Left renal pelvis (tissue), 4 donors: Measurements from ENCODE around the gene TRAPPC2L. TPM values are rescaled to one million over a fixed set of nuclear protein-coding genes. Genes with fewer than 3 reads are reported as not detected.
"Not testable (repeated sequence)": the region's sequence is repeated elsewhere in the genome, so short reads cannot be mapped to it uniquely, and the experiment has no call there.

Source experiments
- DNase-seq, 4 donors: peaks; one replicate each; pipeline ENCODE4 v3.0.0-alpha.2; 2013; ENCODE audit warnings: low read depth in 4 of 4, low spot score in 3 of 4
- polyA plus RNA-seq, 4 donors: library from polyadenylated mRNA; unstranded; fragments of 120-200 nt; gene quantifications; one replicate each; pipeline ENCODE4 v1.2.1, GENCODE V29; 2013; ENCODE audit not compliant: insufficient read length in 4 of 4

The TRAPPC2L gene
- polyA plus RNA-seq, 4 donors, result 57.9 to 91.5 (median 77.5) TPM

DNA sequence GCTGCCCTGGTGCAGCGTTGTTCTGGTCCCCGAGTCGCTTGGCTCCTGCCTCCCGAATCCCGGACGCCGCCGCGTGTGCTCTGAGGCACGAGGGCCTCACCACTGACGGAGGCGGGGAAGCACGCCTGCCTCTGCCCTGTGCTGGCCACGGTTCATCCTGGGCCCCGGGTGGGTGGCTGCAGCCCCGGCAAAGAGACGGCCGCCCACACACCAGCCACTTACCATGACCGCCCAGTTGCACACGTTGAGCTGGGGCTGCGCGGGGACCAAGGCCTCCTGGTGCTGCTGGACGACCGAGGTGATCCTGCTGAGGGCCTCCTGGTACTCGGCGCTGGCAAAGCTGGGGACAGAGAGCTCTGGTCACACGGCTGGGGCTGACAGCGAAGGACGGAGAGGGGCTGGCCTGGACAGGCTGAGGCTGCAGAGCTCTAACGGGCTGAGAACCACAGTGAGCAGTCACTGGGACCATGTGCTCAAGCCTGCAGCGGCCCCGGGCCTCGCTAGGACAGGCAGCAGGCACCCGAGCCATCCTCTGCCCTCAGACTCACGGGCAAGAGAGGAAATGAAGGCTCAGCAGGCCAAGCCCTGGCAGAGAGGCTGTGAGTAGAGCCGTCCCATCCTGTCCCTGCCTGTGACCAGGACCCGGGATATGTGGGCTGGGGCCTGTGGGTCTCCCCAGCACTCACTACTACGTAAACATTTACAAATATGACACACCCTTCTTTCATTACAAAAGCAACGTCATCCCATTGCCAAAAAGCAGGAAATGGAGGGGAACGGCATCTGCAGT lies 38.9 kb upstream of the TRAPPC2L start:
- DNase-seq, result no peak

DNA sequence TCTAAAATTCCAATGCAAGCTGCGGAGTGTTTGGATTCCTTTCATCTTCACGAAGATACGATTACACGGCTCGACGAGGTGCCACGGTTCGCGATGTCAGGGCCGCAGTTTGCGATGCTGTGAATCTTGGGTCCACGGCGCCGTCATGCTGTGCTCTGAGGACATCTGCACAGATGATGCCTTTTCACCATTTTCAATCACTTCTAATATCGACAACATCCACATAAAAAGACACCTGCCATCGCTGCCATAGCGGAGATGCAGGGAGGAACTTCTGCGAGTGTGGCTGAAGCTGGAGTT lies 38.4 kb upstream of the TRAPPC2L start:
- no peak for DNase-seq

DNA sequence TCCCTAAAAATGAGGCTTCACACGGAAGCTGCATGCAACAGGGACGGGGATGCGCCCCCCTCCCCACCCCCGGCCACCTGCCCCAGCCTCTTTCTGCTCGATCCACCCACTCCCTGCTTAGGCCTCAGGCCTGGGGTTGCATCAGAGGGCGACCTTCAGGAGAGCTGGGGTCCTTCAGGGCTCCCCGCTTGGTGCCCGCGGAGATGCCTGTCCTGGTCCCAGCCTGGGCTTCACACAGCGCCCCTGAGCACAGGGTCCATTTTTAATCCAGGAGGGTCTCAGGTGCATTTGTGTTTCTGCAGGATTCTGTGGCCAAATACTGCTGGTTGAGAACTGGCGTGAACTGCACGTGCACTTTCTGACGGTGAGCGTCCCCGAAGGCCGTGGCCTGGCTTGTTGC lies 37.8 kb upstream of the TRAPPC2L start:
- DNase-seq, result no peak

DNA sequence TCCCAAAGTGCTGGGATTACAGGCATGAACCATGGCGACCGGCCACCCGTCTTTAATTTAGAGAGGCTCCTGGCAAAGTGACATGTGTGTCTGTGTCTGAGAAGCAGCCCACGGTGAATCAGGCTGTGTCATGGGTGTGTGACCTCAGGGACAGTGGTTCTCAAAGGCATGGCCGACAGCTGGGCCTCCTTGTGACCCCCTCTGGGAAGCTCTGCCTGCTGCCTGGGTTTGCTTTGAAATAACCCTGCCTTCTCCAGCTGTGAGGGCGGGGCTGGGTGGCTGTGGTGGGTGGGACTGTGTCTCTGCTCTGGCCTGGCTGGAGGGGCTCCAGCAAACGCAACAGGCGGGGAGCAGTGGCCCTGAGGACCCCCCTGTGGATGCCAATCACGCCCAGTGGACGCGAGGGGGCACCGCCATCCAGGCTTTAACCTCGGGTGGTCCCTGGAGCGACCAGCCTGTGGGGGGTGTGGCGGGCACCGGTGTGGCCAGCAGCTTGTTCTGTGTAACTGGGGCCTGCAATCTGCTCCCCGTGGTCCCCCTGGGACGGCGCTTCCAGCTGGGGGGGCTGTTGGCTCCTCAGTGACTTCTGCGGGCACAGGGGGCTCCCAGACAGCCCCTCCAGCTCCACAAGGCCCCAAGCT lies 36.4 kb upstream of the TRAPPC2L start:
- DNase-seq, result no peak

DNA sequence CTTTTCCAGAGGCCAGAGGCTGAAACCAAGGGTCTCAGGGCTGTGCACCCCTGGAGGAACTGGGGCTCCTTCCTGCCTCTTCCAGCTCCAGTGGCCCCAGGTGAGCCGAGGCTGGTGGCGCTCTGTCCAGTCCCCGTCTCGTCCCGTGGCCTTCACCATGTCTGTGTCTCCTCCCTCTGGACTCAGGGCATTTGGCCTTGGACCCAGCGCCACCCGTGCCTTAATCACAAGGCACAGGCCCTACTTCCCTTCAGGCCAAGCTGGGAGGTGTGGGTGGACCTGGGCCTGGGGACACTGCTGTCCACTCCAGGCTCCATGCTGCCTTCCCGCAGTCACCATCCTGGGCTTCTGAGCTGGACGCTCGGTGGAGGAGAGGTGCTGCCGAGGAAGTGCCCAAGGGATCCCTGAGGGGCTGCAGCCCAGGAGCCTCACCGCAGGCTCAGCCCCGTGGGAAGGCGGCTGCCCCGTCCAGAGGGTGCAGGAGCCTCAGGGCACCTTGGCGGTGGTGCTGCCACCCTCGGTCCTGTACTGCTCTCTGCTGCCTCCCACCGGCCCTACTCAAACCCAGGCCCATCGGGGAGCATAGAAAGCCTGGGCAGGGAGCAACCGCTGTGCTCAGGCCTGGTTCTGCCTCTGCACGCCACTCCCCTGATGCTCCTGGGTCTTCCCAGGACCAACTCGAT lies 35.6 kb upstream of the TRAPPC2L start:
- DNase-seq, result no peak

DNA sequence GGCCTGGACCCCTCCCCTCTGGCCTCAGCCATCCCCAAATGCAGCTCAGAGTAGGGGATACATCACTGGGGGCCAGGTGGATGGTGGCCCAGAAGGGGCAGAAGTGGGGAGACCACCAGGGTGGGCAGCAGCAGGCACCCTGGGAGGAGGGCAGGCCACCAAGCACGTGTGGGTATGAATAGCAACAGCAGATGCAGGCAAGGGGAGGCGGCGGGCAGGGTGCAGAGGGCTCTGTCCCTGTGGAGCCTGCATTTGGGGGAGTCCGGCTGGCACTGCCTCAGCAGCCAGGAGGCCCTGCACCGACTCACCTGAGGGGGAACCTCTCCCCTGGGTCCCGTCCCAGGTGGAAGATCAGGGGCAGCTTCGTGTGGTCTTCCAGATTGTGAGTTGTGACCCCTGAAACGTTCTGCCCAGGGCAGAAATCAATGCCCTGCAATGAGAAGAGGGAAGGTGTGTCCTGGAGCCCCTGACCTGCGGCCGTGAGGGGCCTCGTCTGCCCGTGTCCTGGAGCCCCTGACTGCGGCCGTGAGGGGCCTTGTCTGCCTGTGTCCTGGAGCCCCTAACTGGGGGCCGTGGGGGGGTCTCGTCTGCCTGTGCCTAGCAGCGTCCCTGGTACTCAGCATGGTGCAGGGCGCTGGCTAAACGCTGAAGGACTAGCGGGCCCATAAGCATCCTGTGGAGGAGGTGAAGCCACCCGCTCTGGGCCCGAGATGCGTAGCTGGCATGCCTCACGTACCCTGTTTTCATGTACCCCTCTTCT lies 34.5 kb upstream of the TRAPPC2L start:
- no peak for DNase-seq

DNA sequence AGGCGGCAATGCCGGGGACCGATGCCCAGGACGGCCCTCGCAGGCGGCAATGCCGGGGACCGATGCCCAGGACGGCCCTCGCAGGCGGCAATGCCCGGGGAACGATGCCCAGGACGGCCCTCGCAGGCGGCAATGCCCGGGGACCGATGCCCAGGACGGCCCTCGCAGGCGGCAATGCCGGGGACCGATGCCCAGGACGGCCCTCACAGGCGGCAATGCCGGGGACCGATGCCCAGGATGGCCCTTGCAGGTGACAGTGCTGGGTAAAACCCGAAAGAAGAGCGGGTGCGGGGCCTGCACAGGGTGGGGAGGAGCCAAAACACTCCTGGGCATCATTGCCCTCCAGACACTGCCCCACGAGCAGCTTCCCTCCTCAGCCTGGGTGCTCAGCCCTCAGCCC lies 33.3 kb upstream of the TRAPPC2L start:
- not testable (repeated sequence) for DNase-seq

DNA sequence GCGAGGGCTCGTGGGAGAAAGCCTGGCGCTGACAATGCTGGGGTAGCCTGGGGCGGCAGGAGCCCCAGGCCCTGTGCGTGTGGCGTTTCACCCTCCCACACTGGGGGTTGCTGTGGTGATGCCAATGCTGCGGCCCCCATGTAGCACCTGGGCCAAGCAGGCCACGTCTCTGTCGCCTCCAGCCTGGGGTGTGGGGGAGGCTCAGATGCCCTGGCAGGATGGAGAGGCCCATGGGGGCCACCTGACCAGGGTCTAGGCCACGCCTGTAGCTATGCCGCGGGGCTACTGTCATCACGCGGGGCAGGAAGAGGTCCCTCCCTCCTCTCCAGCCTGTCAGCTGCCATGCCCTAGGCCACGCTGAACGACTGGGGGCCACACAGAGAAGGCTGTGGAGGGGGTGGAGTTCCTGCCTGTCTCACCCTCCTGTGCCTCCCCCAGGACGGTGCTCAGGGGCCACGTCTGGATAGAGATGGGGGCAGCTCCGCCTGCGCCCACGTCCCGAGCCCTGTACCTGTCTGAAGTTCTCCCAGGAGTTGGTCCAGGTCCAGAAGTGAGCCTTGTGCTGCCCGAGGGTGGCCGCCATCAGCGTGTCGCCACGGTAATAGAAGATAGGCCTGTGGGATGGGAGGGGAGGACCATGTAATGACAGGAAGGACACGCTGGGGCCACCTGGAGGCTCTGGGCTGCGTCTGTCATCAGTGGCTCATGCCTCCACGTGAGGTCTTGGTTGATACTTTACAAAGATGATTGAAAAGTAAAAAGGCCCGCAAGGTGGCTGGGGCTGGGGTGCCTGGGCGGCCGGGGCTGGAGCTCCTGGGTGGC lies 32.5 kb upstream of the TRAPPC2L start:
- DNase-seq, result no peak

DNA sequence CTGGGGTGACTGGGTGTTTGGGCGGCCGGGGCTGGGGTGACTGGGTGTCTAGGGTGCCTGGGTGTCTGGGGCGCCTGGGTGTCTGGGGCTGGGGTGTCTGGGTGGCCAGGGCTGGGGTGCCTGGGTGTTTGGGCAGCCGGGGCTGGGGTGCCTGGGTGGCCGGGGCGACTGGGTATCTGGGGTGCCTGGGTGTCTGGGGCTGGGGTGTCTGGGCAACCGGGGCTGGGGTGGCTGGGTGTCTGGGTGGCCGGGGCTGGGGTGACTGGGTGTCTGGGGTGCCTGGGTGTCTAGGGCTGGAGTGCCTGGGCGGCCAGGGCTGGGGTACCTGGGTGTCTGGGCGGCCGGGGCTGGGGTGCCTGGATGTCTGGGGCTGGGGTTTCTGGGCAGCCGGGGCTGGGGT lies 31.8 kb upstream of the TRAPPC2L start:
- no peak for DNase-seq

DNA sequence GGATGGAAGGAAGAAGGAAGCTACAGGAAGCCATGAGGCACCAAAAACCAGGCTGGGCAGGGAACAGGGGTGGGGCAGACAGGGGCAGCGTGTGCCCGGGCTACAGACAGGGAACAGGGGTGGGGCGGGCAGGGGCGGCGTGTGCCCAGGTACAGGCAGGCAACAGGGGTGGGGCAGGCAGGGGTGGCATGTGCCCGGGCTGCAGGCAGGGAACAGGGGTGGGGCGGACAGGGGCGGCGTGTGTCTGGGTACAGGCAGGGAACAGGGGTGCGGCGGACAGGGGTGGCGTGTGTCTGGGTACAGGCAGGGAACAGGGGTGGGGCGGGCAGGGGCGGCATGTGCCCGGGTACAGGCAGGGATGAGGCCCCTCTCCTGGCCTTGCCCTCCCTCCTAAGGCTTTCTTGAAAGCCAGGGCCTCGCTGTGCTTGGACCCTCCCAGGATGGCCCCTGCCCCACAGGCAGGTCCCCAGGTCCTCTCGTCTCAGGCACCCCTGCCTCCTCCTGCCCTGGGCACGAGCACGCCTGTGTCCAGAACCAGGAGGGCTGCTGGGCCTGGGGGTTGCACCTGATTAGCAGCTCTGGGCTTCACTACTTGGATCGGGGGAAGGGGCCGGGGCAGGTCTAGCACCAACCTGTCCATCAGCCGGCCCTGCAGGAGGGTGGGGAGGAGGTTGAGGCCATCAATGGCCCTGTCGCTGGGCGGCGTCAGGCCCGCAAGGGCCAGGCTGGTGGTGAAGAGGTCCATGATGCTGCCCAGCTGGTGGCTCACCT lies 30.7 kb upstream of the TRAPPC2L start:
- no peak for DNase-seq

DNA sequence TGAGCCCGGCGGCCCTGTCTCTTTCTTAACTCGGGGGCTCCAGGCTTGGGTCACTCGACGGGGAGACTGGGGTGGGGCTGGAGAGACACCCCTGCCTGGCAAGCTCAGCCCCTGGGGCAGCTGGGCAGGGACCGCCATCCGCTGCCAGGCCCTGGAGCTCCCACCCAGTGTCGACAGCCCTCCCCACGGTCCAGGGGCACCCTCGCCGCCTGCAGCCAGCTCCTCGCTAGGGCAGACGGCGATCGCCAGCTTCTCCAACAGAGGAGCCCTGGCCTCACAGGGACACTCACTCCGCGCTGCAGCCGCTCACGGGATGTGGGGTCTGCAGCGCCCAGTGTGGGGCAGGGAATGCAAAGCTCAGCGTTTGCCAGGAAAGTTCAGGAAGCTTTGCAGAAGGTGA lies 29.2 kb upstream of the TRAPPC2L start:
- no peak for DNase-seq

DNA sequence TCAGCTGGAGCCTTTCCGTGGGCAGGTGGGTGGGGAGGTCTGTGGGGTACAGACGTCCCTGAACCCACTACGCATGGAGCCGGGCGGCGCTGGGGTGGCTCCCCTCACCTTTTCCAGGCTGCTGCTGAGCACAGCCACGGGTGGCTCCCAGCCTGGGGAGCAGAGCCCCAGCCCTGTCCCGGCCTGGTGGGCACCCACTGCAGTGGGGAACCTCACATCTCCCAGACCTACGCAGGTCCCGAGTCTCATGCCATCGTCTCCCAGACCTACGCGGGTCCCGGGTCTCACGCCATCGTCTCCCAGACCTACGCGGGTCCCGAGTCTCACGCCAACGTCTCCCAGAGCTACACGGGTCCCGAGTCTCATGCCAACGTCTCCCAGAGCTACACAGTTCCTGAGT lies 28.2 kb upstream of the TRAPPC2L start:
- no peak for DNase-seq

DNA sequence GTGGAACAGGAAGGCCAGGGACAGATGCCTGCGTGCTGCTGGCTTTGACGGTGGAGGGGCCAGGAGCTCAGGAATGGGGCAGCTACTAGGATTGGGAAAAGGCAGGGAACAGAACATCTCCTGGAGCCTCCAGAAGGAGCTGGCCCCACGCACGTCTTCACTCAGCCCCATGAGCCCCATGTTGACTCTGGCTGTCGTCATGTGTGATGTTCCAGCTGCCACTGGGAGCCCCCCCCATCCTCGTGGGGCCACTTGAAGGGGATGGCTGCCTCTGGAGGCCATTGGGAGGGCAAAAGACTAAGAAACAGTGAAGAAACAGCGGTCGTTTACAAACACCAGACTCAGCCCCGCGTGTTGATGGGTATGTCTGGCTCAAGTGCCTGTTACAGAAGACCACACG lies 26.7 kb upstream of the TRAPPC2L start:
- DNase-seq, result peak in 3 of 4 donors; percentile 41 to 62 (median 42)

DNA sequence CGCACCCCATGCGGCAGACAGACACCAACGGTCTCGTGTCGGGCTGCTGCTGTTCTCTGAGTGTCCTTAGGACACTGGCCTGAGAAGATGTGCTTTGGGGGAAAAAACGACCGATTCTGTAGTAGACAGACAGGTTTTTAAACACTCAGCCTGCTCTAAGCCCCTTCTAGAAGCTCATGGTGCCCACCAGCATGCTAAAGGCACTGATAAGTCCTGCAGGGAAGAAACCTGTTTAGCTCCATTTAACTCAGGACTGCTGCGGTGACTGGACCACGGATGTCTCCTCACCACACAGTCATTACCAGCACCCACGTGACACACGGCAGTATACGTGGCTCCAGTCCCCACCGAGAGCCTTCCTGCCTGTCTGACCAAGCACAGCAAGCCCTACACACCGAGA lies 26.1 kb upstream of the TRAPPC2L start:
- DNase-seq, result no peak

DNA sequence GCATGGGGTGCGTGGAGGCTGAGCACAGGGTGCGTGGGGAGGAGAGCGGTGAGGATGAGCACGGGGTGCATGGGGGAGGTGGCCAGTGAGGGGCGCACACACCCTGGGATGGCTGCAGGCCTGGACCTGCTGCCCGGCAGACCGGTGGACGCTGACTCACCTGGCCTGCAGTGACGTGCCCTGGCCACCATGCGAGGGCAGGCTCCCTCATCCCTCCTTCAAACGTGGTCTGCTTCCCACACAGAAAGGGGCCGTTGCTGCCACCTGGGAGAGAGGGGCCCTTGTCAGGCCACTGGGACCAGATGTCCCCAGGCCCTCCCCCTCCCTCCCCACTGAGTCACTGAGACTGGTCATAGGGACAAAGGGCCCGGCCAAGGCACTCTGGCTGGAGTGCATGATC lies 25.1 kb upstream of the TRAPPC2L start:
- no peak for DNase-seq

DNA sequence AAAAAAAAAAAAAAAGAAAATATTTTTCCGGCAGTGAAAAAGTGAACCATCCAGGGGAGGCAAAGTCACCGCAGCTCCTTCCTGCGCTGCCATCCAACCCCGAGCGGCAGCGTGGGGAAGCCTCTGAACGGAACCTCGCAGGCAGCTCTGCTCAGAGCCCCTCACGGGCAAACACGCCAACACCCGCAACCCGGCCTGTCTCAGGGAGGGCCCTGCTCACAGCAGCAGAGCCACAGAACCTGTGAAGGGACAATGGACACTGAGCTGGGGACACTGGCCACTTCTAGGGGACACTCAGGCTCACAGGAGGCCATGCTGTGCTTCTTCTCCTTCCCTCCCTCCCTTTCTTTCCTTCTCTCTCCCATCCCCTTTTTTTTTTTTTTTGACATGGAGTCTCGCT lies 23.8 kb upstream of the TRAPPC2L start:
- no peak for DNase-seq

DNA sequence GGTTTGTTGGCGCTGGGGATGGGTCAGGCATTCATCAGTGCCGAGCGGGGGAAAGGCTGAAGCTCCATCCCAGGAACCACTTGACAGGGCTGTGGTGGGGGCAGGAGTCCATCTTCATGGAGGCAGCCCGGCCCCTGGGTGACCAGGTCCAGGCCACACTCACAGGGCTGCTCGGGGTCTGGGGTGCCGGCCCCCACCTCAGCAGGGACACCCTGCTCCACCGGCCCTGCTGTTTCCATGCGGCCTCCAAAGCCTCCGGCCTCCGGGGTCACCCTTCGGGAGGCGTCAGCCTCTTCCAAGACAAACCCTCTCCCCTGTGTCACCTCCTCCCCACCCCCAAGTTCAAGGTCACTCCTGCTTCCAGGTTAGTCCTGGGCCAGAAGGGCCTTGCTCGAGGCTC lies 22.3 kb upstream of the TRAPPC2L start:
- no peak for DNase-seq

DNA sequence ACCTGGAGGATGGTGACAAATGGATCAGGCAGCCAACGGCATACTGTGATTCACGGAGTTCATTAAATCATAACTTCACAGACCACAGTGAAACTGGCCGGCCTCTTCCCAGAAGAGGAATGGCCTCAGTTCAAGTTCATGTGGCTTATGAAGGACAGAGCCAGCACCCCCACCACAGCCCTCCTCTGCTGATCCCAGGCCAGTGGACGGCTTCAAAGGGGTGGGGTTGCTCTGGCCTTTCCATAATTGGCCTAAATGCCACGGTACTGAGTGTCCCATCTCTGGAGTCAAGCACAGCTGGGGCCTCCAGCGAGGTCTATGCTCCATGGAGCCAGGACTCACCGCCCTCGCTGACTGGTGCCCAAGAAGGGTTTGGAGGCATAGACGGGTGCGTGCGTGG lies 21.5 kb upstream of the TRAPPC2L start:
- DNase-seq, result no peak

DNA sequence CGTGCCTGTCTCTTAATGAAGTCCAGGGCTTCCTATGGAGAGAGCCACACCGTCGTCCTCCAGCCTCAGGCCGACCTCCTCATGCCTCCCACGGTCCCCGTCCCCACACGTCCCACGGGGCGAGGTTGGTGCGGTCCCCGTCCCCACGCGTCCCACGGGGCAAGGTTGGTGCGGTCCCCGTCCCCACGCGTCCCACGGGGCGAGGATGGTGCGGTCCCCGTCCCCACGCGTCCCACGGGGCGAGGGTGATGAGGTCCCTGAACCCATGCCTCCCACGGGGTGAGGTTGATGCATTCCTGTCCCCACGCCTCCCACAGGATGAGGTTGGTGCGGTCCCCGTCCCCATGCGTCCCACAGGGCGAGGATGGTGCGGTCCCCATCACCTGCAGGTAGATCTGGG lies 21.1 kb upstream of the TRAPPC2L start:
- no peak for DNase-seq

DNA sequence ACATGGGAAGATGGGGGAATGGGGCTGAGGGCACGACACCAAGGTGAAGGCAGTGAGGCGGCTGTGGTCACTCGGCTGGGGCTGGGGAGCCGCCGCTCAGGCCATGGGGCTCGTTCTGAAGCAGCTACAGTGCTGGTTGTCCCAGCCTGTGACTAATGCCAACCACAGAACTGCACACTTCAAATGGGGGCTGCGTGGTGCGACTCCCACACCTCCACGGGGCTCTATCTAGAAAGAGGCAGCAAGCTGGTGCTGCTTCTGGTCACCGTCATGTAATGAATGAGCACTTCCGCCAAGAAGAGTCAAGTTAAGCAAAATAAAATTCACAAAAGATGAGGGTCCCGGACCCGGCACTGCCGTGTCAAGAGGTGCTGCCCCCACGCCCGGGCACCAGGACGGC lies 20.1 kb upstream of the TRAPPC2L start:
- DNase-seq, result no peak
